HL-60/S4 treated with phorbol 12-myristate 13-acetate at 8.2 ng/mL for 4 days and 3 days (cell line): ENCODE data around the gene ATXN2L.
"Not testable (repeated sequence)": the region's sequence is repeated elsewhere in the genome, so short reads cannot be mapped to it uniquely, and the experiment has no call there.

Experiments used
- in situ Hi-C: fragments of 300-500 bp; cut with MboI; formaldehyde crosslinking; loops from 2 replicates; pipeline ENCODE4 v1.15.0; 2022; ENCODE audit warnings: low sequenced_read_pairs

Gene ATXN2L

GRCh38 chr16:28822520-28823290 is at the start of gene ATXN2L:
ATXN2L (plus strand) TSS chr16:28822999; CDS start chr16:28823260, 261 bp downstream.
- in situ Hi-C loops, result no loop called here

- in situ Hi-C loops, result not testable (repeated sequence)
Measured at GRCh38 chr16:28781697-28782096, 41.1 kb upstream of the ATXN2L start.

GRCh38 chr16:28782357-28782756 is 40.4 kb upstream of the ATXN2L start:
- in situ Hi-C loops, result not testable (repeated sequence)

GRCh38 chr16:28802235-28803019 is 20.4 kb upstream of the ATXN2L start:
- in situ Hi-C loops, result not testable (repeated sequence)

- in situ Hi-C loops, result not testable (repeated sequence)
Measured at GRCh38 chr16:28807445-28808120, 15.2 kb upstream of the ATXN2L start.

GRCh38 chr16:28820016-28820415 is 2.8 kb upstream of the ATXN2L start:
- in situ Hi-C loops, result no loop called here

- in situ Hi-C loops, result not testable (repeated sequence)
Measured at GRCh38 chr16:28820546-28820945, 2.3 kb upstream of the ATXN2L start.

GRCh38 chr16:28821874-28822519 is 802 bp upstream of the ATXN2L start:
- in situ Hi-C loops, result no loop called here

GRCh38 chr16:28823291-28823872 is 583 bp downstream of the ATXN2L start:
- in situ Hi-C loops, result no loop called here

GRCh38 chr16:28823873-28824716 is 1.3 kb downstream of the ATXN2L start:
- in situ Hi-C loops, result no loop called here

- in situ Hi-C loops, result no loop called here
Measured at GRCh38 chr16:28824717-28824973, 1.8 kb downstream of the ATXN2L start.

- in situ Hi-C loops, result no loop called here
Measured at GRCh38 chr16:28826141-28826540, 3.3 kb downstream of the ATXN2L start.

GRCh38 chr16:28829747-28830146 is 6.9 kb downstream of the ATXN2L start:
- in situ Hi-C loops, result no loop called here

- in situ Hi-C loops, result no loop called here
Measured at GRCh38 chr16:28830531-28830930, 7.7 kb downstream of the ATXN2L start.

- in situ Hi-C loops, result no loop called here
Measured at GRCh38 chr16:28834349-28834748, 11.6 kb downstream of the ATXN2L start.

- in situ Hi-C loops, result no loop called here
Measured at GRCh38 chr16:28834873-28835863, 12.4 kb downstream of the ATXN2L start.

GRCh38 chr16:28835864-28836760 is 13.3 kb downstream of the ATXN2L start:
- in situ Hi-C loops, result no loop called here

GRCh38 chr16:28836761-28837064 is 13.9 kb downstream of the ATXN2L start:
- in situ Hi-C loops, result no loop called here
